T-cell (primary cell): ENCODE measurements around the gene RPS6KA2. TPM values are rescaled to one million over a fixed set of nuclear protein-coding genes. Genes with fewer than 3 reads are reported as not detected.

Experiments used
- ATAC-seq, 4 experiments: fragments of 200-7000 bp in 3 of 4; fragments of 150-1000 bp in 1 of 4; cut with Tn5 transposase; replicated peaks in 1 of 4; 1 replicate in 3 of 4; 2 replicates in 1 of 4; pipeline ENCODE4 v1.10.0; 2021; ENCODE audit warnings: moderate library complexity in 3 of 4, mild to moderate bottlenecking in 2 of 4, moderate number of reproducible peaks in 1 of 4
- CTCF ChIA-PET, 2 donors: fragments of 300-600 bp; sonication (Branson Sonifier 250); formaldehyde crosslinking; loops; one replicate each; lab custom pipeline; 2022; ENCODE audit warnings: antibody characterized with exemption in 2 of 2; lab: Charles Lee
- POLR2A ChIA-PET, 2 donors: fragments of 300-600 bp; sonication (Branson Sonifier 250); formaldehyde crosslinking; loops; one replicate each; lab custom pipeline; 2022; ENCODE audit warnings: antibody characterized with exemption in 2 of 2; lab: Charles Lee
- DNase-seq, 35 experiments: peaks; one replicate each; pipeline versions ENCODE4 v3.0.0 to v3.0.0-alpha.2; 2013 to 2023
- H3K27ac ChIP-seq: one replicate; pipeline ENCODE4 v1.5.1; 2013; ENCODE audit warnings: low read length
- H3K27me3 ChIP-seq, 2 experiments: replicated peaks in 1 of 2; 1 replicate in 1 of 2; 2 replicates in 1 of 2; pipeline versions ENCODE4 v1.6.1 to v1.7.0; 2013; ENCODE audit warnings: low read length in 1 of 2, mixed read lengths in 1 of 2; ENCODE audit not compliant: control insufficient read depth in 2 of 2, insufficient read depth in 2 of 2; ENCODE audit errors: extremely low read depth in 1 of 2
- H3K36me3 ChIP-seq, 2 donors: 1 replicate in 1 of 2; 2 replicates in 1 of 2; pipeline versions ENCODE4 v1.6.1 to v1.7.0; 2013; ENCODE audit warnings: low read length in 1 of 2; ENCODE audit not compliant: control insufficient read depth in 2 of 2, insufficient read depth in 1 of 2; ENCODE audit errors: extremely low read depth in 1 of 2
- H3K4me1 ChIP-seq, 2 experiments: 1 replicate in 1 of 2; 2 replicates in 1 of 2; pipeline versions ENCODE4 v1.6.1 to v1.7.0; 2013; ENCODE audit warnings: low read length in 2 of 2, mixed read lengths in 1 of 2; ENCODE audit not compliant: insufficient read depth in 2 of 2, control insufficient read depth in 1 of 2; ENCODE audit errors: extremely low read depth in 1 of 2
- H3K4me3 ChIP-seq, 2 donors: 1 replicate in 1 of 2; 2 replicates in 1 of 2; pipeline versions ENCODE4 v1.5.1 to v1.7.0; 2013; ENCODE audit warnings: mild to moderate bottlenecking in 2 of 2, low read length in 1 of 2, moderate library complexity in 1 of 2; ENCODE audit not compliant: control insufficient read depth in 1 of 2; ENCODE audit errors: extremely low read depth in 1 of 2
- H3K9me3 ChIP-seq: 2 replicates; pipeline ENCODE4 v1.7.0; 2013
- H3K27ac Mint-ChIP-seq, 2 donors: one replicate each; pipeline ENCODE4 v1.8.0; 2020 to 2021; ENCODE audit warnings: mild to moderate bottlenecking in 2 of 2, mixed read lengths in 2 of 2
- H3K27me3 Mint-ChIP-seq, 2 donors: one replicate each; pipeline ENCODE4 v1.8.0; 2021 to 2022; ENCODE audit warnings: mixed read lengths in 2 of 2
- H3K36me3 Mint-ChIP-seq: one replicate; pipeline ENCODE4 v1.8.0; 2021; ENCODE audit warnings: mixed read lengths
- H3K4me1 Mint-ChIP-seq, 3 donors: one replicate each; pipeline ENCODE4 v1.8.0; 2020 to 2022; ENCODE audit warnings: mixed read lengths in 3 of 3, mild to moderate bottlenecking in 1 of 3
- H3K4me3 Mint-ChIP-seq, 3 donors: one replicate each; pipeline ENCODE4 v1.8.0; 2020 to 2022; ENCODE audit warnings: mild to moderate bottlenecking in 3 of 3, mixed read lengths in 3 of 3, moderate library complexity in 3 of 3
- H3K9me3 Mint-ChIP-seq, 3 donors: one replicate each; pipeline ENCODE4 v1.8.0; 2020 to 2022; ENCODE audit warnings: mixed read lengths in 3 of 3
- WGBS: methylation state at CpG from one replicate; pipeline ENCODE4 v1.1.5; 2013; ENCODE audit warnings: missing lambda C conversion rate; ENCODE audit not compliant: insufficient coverage; 5-methylcytosine and 5-hydroxymethylcytosine counted together
- total RNA-seq, 35 experiments: library from RNA in 6 of 35; stranded (reverse) in 6 of 35; fragments of 120-200 nt in 1 of 35; gene quantifications; one replicate each; pipeline versions ENCODE4 v1.2.1 to v1.2.4 and lab custom pipeline; 2013 to 2026

RPS6KA2 gene
- total RNA-seq, 5 donors from 2014 or later (not counting 1 experiment from before 2014, with no cell fraction given), result 4.1 to 21.5 (median 12.4) TPM

DNA sequence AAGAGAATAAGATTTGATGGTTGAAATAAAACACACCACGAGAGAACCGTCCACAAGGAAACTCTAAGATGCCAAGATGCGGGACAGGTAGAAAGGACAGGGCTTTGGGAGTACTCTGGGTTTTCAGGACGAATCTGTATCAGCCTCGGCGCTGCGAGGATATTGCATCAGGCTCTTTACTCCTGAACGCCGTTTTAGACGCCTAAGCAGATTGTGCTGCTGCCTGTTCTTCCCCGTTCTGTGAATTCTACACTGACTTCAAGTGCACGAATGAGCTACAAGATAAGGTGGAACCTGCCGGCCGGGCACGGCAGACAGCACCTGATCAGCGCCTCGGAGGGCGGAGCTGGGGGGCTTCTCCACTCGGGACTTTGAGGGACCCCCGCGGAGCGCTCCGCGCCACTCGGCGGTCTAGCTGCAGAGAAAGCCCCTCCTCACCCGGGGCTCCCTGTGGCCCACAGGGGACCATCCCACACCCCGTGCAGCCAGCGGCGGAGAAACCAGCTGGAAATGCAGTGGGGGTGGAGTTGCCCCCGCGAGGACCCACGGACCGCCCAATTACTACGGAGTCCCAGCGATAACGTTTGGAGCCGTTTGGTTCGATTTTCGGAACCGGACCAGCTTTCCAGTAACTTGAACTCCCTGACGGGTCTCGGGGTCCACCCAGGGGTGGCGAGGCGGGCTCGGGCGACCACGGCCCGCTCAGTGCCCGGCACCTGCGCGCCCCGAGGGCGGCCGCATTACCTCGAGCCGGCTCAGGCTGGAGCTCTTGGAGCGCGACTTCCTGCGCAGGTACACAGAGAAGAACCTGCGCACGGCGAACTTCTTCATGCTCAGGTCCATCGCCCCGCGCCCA is 646 bp downstream of the RPS6KA2 start:
- ATAC-seq (peak in 3 of 4 experiments; percentile 0 to 3 (median 2)), DNase-seq (peak in 31 of 35 experiments; percentile 4 to 50 (median 14))
- no peak overlapping the region for H3K27ac ChIP-seq
- H3K27me3 Mint-ChIP-seq, result peaks cover 22 to 35% of the 10 kb centered on the region in 2 donors
- H3K4me1 Mint-ChIP-seq, result peaks cover 12 to 19% (median 19%) of the 10 kb centered on the region in 3 donors
- 7% methylated on average over 66 of the region's 66 CpGs for WGBS
- ChIA-PET CTCF (interaction anchor here in 1 of 2 donors (0.6 kb wide), 1 partner anchor 140 kb away, joined by 3 read pairs; no protein-coding TSS in a partner anchor), POLR2A (interaction anchor here in 1 of 2 donors (0.6 to 1.0 kb wide), 2 partner anchors 87 to 130 kb away, joined by 3 to 4 read pairs; no protein-coding TSS in a partner anchor)
- peaks cover 0 to 32% of the 10 kb centered on the region in 2 experiments for H3K27me3 ChIP-seq
- no peaks in the 10 kb centered on the region for H3K36me3 ChIP-seq
- H3K4me3 Mint-ChIP-seq, result peak overlapping the region; percentile 80 to 97 (median 85)
- H3K27ac Mint-ChIP-seq, result peak overlapping the region in 1 of 2 donors; percentile 48
- no peaks in the 10 kb centered on the region for H3K36me3 Mint-ChIP-seq
- no peaks in the 10 kb centered on the region for H3K9me3 ChIP-seq
- peaks cover 4 to 24% of the 10 kb centered on the region in 2 experiments for H3K4me1 ChIP-seq
- peak overlapping the region; percentile 58 to 88 for H3K4me3 ChIP-seq
- no peaks in the 10 kb centered on the region for H3K9me3 Mint-ChIP-seq

DNA sequence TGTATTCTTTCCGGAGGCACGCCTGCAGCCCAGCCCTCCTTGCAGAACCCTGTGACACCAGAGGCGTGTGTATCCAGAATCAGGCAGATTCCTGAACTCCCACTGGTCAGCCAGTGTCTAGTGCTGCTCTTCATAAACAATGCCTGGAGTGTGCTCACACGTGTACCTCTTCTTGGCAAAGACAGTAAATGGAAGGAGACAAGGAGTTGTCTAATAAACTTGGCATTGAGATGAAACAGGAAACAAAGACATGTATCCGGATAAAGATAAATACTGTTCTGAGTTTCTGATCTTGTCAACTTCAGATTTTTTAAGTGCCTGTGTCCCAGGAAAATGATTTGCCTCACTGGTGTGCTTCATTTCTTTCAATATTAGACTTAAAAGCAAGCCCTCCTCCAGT is 1.7 kb downstream of the RPS6KA2 start:
- Mint-ChIP-seq H3K4me3 (peak overlapping the region; percentile 80 to 97 (median 85)), H3K27me3 (peaks cover 22 to 39% of the 10 kb centered on the region in 2 donors), H3K36me3 (no peaks in the 10 kb centered on the region), H3K9me3 (no peaks in the 10 kb centered on the region), H3K4me1 (peaks cover 12 to 19% (median 19%) of the 10 kb centered on the region in 3 donors), H3K27ac (no peak overlapping the region)
- Histone ChIP-seq H3K4me1 (peaks cover 4 to 24% of the 10 kb centered on the region in 2 experiments), H3K27ac (no peak overlapping the region), H3K36me3 (no peaks in the 10 kb centered on the region), H3K27me3 (peaks cover 0 to 23% of the 10 kb centered on the region in 2 experiments), H3K9me3 (no peaks in the 10 kb centered on the region), H3K4me3 (no peak overlapping the region)
- ATAC-seq (no peak), DNase-seq (no peak)
- WGBS, result 90% methylated on average over 2 of the region's 5 CpGs
- ChIA-PET CTCF (no interaction called here), POLR2A (no interaction called here)

DNA sequence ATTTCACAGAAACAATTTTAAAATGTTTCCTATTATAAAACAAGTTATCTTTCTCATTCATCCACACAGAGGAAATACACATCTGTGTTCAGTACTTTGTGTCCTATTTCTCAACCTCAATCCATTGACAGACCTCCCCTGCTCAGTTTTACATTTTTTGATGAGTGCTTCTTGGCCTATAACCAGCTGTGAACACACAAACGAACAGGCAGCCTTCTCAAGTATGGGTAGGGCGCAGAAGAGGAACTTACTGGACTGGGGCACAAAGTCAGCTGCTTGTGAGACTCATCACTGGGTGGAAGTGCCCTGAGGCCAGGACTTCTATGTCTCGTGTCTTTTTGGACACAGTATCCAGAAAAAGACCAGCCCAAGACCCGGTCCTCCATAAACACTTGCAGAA is 2.8 kb downstream of the RPS6KA2 start:
- Mint-ChIP-seq H3K27me3 (peaks cover 14 to 31% of the 10 kb centered on the region in 2 donors), H3K36me3 (no peaks in the 10 kb centered on the region), H3K4me3 (no peak overlapping the region), H3K4me1 (peaks cover 12 to 19% (median 19%) of the 10 kb centered on the region in 3 donors), H3K27ac (no peak overlapping the region), H3K9me3 (no peaks in the 10 kb centered on the region)
- CTCF ChIA-PET, result interaction anchor here in 1 of 2 donors (0.7 kb wide), 1 partner anchor 12 kb away, joined by 3 read pairs; no protein-coding TSS in a partner anchor
- Histone ChIP-seq H3K9me3 (no peaks in the 10 kb centered on the region), H3K27me3 (peaks cover 0 to 17% of the 10 kb centered on the region in 2 experiments), H3K4me1 (peaks cover 4 to 24% of the 10 kb centered on the region in 2 experiments), H3K27ac (no peak overlapping the region), H3K36me3 (no peaks in the 10 kb centered on the region), H3K4me3 (no peak overlapping the region)
- POLR2A ChIA-PET, result no interaction called here
- no peak for ATAC-seq
- 17% methylated on average over 1 of the region's 4 CpGs for WGBS
- no peak for DNase-seq

DNA sequence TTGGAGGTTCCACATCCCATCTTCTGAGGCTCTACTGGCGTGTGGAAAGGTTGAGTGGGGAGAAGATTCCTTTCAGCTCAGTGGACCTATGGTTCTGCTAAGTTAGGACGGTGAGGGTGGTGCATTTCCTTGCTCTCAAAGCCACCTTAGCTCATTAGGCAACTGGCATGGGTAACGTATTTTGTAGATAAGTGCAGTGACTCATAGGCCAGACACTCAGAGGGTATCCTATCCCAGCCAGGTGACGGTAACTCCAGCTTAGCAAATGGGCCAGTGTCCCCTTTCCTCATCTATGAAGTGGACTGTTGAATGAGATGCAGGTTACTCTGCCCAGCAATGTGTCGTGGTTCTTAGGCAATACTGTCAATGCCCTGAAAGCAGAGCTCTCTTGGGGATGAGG is 3.7 kb downstream of the RPS6KA2 start:
- no peak overlapping the region for H3K4me3 ChIP-seq
- Mint-ChIP-seq H3K27me3 (peaks cover 14 to 29% of the 10 kb centered on the region in 2 donors), H3K9me3 (no peaks in the 10 kb centered on the region), H3K4me3 (no peak overlapping the region), H3K4me1 (peaks cover 8 to 15% (median 14%) of the 10 kb centered on the region in 3 donors), H3K27ac (no peak overlapping the region), H3K36me3 (peaks cover 5% of the 10 kb centered on the region)
- 92% methylated on average over 2 of the region's 5 CpGs for WGBS
- no peak for DNase-seq
- CTCF ChIA-PET, result no interaction called here
- no peak overlapping the region for H3K27ac ChIP-seq
- POLR2A ChIA-PET, result no interaction called here
- H3K9me3 ChIP-seq, result no peaks in the 10 kb centered on the region
- peaks cover 4 to 17% of the 10 kb centered on the region in 2 experiments for H3K4me1 ChIP-seq
- peaks cover 0 to 13% of the 10 kb centered on the region in 2 experiments for H3K27me3 ChIP-seq
- no peak for ATAC-seq
- no peaks in the 10 kb centered on the region for H3K36me3 ChIP-seq

DNA sequence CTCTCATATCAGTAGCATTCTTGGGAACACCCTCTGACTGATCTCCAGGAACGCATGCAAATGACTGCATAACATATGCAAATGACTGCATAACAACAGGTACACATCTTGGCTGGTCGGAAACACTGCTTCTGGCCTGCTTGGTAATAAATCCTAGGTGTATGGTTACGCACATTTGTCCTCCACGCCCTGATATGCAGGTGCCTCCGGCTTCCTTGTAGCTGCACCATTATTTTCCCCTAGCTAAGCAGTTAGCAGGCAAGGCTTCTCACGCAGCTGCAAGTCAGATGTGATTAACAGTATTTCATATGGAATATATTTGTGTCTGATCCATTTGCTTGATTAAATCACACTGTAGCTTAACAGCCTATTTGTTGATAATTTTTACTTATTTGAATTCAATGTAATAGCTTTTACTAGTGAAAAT is 5.9 kb downstream of the RPS6KA2 start:
- Histone ChIP-seq H3K27me3 (peaks cover 0 to 7% of the 10 kb centered on the region in 2 experiments), H3K36me3 (no peaks in the 10 kb centered on the region), H3K4me3 (no peak overlapping the region), H3K4me1 (peaks cover 0 to 4% of the 10 kb centered on the region in 2 experiments), H3K9me3 (no peaks in the 10 kb centered on the region), H3K27ac (no peak overlapping the region)
- ChIA-PET POLR2A (no interaction called here), CTCF (interaction anchor here in 1 of 2 donors (0.7 kb wide), 1 partner anchor 240 kb away, joined by 3 read pairs; no protein-coding TSS in a partner anchor)
- DNase-seq (no peak), ATAC-seq (no peak)
- WGBS, result 90% methylated on average over 2 of the region's 6 CpGs
- Mint-ChIP-seq H3K27me3 (peaks cover 14 to 28% of the 10 kb centered on the region in 2 donors), H3K27ac (no peak overlapping the region), H3K36me3 (peaks cover 7% of the 10 kb centered on the region), H3K9me3 (no peaks in the 10 kb centered on the region), H3K4me3 (no peak overlapping the region), H3K4me1 (peaks cover 5 to 9% (median 5%) of the 10 kb centered on the region in 3 donors)

DNA sequence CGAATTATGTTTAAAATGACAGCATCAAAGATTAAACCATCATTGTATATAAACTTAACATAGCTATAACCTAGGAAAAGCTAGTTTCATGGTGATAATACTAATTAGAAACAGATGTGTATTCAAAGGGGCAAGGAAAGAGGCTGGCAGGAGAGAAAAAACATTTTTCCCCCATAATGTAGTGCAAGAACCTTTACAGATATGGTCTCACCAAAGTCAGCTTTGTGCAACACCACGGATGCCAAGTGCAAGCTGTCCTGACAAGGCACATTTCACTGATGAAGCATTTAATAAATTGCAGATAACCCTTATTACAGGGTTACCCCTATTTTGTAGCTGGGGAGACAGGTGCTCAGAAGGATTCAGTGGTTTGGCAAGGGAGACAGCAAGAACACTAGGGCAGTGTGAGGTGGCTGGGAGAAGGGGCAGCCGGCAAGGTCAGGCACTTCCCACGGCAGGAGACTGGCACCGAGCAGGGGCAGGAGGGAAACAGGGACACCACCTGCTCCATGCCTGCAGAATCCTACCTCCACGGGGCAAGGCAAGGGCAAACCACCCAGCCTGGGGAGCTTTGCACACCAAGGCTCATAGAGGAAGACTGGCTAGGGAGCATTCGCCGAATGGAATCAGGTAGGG is 6.5 kb downstream of the RPS6KA2 start:
- H3K4me1 ChIP-seq, result no peaks in the 10 kb centered on the region
- ChIA-PET CTCF (interaction anchor here (0.5 to 0.7 kb wide), 2 partner anchors 239 to 341 kb away, joined by 3 to 4 read pairs; no protein-coding TSS in a partner anchor), POLR2A (no interaction called here)
- Mint-ChIP-seq H3K27me3 (peaks cover 10 to 23% of the 10 kb centered on the region in 2 donors), H3K9me3 (no peaks in the 10 kb centered on the region), H3K4me1 (peaks cover 0 to 4% (median under 1%) of the 10 kb centered on the region in 3 donors), H3K36me3 (peaks cover 7% of the 10 kb centered on the region), H3K27ac (no peak overlapping the region), H3K4me3 (no peak overlapping the region)
- no peak for DNase-seq
- no peak overlapping the region for H3K4me3 ChIP-seq
- H3K36me3 ChIP-seq, result no peaks in the 10 kb centered on the region
- 80% methylated on average over 4 of the region's 8 CpGs for WGBS
- no peak for ATAC-seq
- peaks cover 0 to 4% of the 10 kb centered on the region in 2 experiments for H3K27me3 ChIP-seq
- H3K27ac ChIP-seq, result no peak overlapping the region
- H3K9me3 ChIP-seq, result no peaks in the 10 kb centered on the region
